Endothelial cell (in vitro differentiated cells): ENCODE results near the gene AKIRIN1. TPM values are rescaled to one million over a fixed set of nuclear protein-coding genes. Genes with fewer than 3 reads are reported as not detected.

Experiments
- DNase-seq: peaks from one replicate; pipeline ENCODE4 v3.0.0; 2021; ENCODE audit warnings: low spot score
- H3K27ac Mint-ChIP-seq: one replicate; pipeline ENCODE4 v1.8.0; 2021; ENCODE audit warnings: mixed read lengths, inconsistent platforms; ENCODE audit not compliant: unreplicated experiment
- H3K27me3 Mint-ChIP-seq: one replicate; pipeline ENCODE4 v1.8.0; 2021; ENCODE audit warnings: mild to moderate bottlenecking, moderate library complexity, mixed read lengths, inconsistent platforms; ENCODE audit not compliant: unreplicated experiment
- H3K36me3 Mint-ChIP-seq: one replicate; pipeline ENCODE4 v1.8.0; 2021; ENCODE audit warnings: mild to moderate bottlenecking, low read depth, mixed read lengths, inconsistent platforms; ENCODE audit not compliant: unreplicated experiment
- H3K4me1 Mint-ChIP-seq: one replicate; pipeline ENCODE4 v1.8.0; 2021; ENCODE audit warnings: mild to moderate bottlenecking, mixed read lengths, inconsistent platforms; ENCODE audit not compliant: unreplicated experiment
- H3K4me3 Mint-ChIP-seq: one replicate; pipeline ENCODE4 v1.8.0; 2021; ENCODE audit warnings: mild to moderate bottlenecking, mixed read lengths, inconsistent platforms; ENCODE audit not compliant: unreplicated experiment
- H3K9me3 Mint-ChIP-seq: one replicate; pipeline ENCODE4 v1.8.0; 2021; ENCODE audit warnings: mixed read lengths, inconsistent platforms; ENCODE audit not compliant: unreplicated experiment
- long read RNA-seq: library from polyadenylated mRNA; unstranded; transcript quantifications from one replicate; pipeline ENCODE4 v2.0.0, GENCODE V29; 2020; ENCODE audit not compliant: unreplicated experiment
- total RNA-seq: library from RNA; stranded (reverse); fragmentation: NEBNext Ultra II Directional; extraction: Animal tissue kit (Norgen Biotek cat#: 25700); gene quantifications from one replicate; pipeline ENCODE4 v1.2.1, GENCODE V29; 2021; ENCODE audit not compliant: unreplicated experiment
- TF ChIP-seq, protein P1 (sequence below): fragments of 200-600 bp; sonication (generic); IDR thresholded peaks from one replicate; pipeline ENCODE4 v1.5.0; 2021; ENCODE audit warnings: antibody characterized with exemption; ENCODE audit not compliant: unreplicated experiment

Gene AKIRIN1, protein sequence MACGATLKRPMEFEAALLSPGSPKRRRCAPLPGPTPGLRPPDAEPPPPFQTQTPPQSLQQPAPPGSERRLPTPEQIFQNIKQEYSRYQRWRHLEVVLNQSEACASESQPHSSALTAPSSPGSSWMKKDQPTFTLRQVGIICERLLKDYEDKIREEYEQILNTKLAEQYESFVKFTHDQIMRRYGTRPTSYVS
- 81.3 TPM for total RNA-seq
- long read RNA-seq, transcript AKIRIN1-202 (5 exons, 2,741 nt): major isoform, 71 of 75 reads
- long read RNA-seq, partial matches to known transcripts: 0 of 75 reads
- long read RNA-seq, other reads (novel, unspliced or antisense): 2 of 75 reads

DNA sequence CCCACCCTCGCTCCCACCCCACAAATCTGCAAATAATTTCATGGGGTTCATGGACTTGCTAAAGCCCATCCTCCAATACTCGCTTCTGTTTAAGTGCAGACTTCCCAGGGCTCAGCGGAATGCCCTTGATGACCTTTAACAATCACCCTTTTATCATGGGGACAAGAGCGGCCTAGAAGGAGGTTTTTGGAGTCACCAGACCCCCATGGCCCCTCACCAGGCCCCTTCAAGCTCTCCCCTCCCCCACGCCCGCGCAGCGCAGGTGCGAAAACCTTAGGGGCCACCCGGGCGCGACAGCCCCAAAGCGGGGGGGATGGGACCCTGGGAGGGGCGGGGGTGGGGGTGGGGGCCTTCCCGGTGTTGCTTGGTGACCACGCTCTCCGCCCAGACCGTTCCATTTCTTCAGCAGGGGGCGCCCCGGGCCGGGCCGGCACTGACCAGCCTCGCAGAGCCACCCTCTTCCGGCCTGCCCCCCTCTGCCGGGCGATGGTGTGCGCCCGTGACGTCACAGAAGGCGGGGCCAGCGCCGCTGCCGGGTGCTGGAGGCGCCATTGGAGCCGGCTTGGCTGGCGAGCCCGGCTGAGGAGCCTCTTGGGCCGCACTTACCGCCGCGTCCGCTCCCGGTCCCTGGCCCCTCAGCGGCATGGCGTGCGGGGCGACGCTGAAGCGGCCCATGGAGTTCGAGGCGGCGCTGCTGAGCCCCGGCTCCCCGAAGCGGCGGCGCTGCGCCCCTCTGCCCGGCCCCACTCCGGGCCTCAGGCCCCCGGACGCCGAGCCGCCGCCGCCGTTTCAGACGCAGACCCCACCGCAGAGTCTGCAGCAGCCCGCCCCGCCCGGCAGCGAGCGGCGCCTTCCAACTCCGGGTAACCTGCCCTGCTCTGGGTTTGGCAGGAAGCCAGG is at the start of gene AKIRIN1:
TSS of gene AKIRIN1 (plus strand) at position 539 of the 900 bp plus-strand sequence. CDS start at position 644, 105 bp downstream.
- Mint-ChIP-seq H3K36me3 (peaks cover 12% of the 10 kb centered on the region), H3K27me3 (peaks cover 8% of the 10 kb centered on the region), H3K9me3 (no peaks in the 10 kb centered on the region), H3K4me1 (peaks cover 22% of the 10 kb centered on the region), H3K27ac (peak within 1 kb of the TSS; percentile 80), H3K4me3 (peak within 1 kb of the TSS; percentile 95)
- peak; percentile 100 for DNase-seq
- TF ChIP-seq, protein P1, sequence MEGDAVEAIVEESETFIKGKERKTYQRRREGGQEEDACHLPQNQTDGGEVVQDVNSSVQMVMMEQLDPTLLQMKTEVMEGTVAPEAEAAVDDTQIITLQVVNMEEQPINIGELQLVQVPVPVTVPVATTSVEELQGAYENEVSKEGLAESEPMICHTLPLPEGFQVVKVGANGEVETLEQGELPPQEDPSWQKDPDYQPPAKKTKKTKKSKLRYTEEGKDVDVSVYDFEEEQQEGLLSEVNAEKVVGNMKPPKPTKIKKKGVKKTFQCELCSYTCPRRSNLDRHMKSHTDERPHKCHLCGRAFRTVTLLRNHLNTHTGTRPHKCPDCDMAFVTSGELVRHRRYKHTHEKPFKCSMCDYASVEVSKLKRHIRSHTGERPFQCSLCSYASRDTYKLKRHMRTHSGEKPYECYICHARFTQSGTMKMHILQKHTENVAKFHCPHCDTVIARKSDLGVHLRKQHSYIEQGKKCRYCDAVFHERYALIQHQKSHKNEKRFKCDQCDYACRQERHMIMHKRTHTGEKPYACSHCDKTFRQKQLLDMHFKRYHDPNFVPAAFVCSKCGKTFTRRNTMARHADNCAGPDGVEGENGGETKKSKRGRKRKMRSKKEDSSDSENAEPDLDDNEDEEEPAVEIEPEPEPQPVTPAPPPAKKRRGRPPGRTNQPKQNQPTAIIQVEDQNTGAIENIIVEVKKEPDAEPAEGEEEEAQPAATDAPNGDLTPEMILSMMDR: no peak

DNA sequence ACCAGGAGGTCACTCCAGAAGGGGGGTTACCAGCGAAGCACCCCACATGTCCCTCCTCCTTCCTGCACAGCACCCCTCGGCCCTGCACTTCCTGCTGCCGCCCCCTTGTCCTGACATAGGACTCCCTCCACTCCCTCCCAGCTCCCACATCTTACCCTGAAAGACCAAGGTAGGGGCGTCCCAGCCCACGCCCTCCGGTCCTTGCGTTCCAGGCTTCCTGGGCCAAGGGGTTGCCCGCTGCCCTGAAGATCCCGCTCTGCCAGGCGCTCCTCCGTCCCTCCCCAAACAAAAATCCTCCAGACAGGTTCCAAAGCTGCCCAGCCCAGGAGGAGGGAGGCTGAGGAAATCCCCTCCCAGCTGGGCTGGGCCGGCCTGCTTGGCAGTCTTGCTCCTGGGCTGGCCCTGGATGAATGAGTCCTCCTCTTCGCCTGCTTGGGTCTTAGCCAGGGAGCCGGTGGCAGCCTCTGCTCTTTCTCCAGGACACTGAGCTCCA is 49.5 kb upstream of the AKIRIN1 start, which contains the start of gene RHBDL2:
TSS of gene RHBDL2 (minus strand) at position 304 of the 493 bp plus-strand sequence. CDS start 22,618 bp downstream, outside the sequence.
- DNase-seq: no peak
- H3K4me3 Mint-ChIP-seq: no peak within 1 kb of the TSS
- H3K36me3 Mint-ChIP-seq: no peaks in the 10 kb centered on the region
- TF ChIP-seq, protein P1: no peak
- no peak within 1 kb of the TSS for H3K27ac Mint-ChIP-seq
- peaks cover 10% of the 10 kb centered on the region for H3K4me1 Mint-ChIP-seq
- H3K9me3 Mint-ChIP-seq: no peaks in the 10 kb centered on the region
- peaks cover 5% of the 10 kb centered on the region for H3K27me3 Mint-ChIP-seq

DNA sequence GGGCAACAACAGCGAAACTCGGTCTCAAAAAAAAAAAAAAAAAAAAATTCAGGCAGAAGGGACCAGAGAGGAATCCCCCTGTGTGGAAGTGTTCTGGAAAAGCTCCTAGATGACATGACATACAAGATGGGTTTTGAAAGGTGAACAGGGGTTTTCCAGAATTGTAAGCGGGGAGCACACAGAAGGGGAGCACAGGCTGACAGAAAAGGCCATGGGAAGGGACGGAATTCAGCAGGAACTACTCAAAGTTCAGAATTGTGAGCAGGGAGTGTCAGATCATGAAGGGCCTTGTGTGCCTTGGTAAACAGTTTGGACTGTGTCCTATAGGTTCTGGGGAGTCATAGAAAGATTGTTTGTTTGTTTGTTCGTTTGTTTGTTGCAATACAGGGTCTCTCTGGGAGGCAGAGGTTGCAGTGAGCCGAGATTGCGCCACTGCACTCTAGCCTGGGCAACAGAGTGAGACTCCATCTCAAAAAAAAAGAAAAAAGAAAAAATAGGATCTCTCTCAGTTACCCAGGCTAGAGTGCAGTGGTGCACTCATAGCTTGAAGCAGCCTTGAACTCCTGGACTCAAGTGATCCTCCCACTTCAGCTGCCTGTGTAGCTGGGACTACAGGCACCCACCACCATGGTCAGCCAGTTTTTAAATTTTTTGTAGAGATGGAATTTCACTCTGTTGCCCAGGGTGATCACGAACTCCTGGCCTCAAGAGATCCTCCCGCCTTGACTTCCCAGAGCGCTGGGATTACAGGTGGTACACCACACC is 48.2 kb upstream of the AKIRIN1 start:
- Mint-ChIP-seq H3K4me1 (peaks cover 10% of the 10 kb centered on the region), H3K9me3 (no peaks in the 10 kb centered on the region), H3K27me3 (peaks cover 7% of the 10 kb centered on the region), H3K36me3 (no peaks in the 10 kb centered on the region), H3K4me3 (no peak overlapping the region), H3K27ac (no peak overlapping the region)
- TF ChIP-seq, protein P1: no peak
- DNase-seq: no peak

DNA sequence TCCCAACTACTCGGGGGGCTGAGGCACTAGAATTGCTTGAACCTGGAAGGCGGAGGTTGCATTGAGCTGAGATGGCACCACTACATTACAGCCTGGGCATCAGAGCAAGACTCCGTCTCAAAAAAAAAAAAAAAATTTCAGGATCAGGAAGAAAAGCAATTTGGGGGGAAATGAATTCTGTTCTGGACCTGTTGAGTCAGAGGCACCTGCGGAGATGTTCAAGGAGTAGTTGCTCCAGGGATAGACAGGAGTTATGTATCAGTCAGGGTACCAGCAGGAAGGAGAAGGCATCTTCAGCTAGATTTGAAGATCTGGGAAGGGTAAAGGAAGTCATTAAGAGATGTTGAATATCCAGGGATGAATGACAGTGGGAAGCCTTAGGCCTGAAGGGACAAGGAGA is 46.5 kb upstream of the AKIRIN1 start:
- H3K27ac Mint-ChIP-seq: no peak overlapping the region
- TF ChIP-seq, protein P1: no peak
- H3K9me3 Mint-ChIP-seq: no peaks in the 10 kb centered on the region
- no peaks in the 10 kb centered on the region for H3K36me3 Mint-ChIP-seq
- DNase-seq: no peak
- H3K27me3 Mint-ChIP-seq: peaks cover 7% of the 10 kb centered on the region
- H3K4me3 Mint-ChIP-seq: no peak overlapping the region
- H3K4me1 Mint-ChIP-seq: peaks cover 10% of the 10 kb centered on the region
